ENCODE data around the gene LTBP3.

- TF ChIP-seq CTCF (conservative IDR thresholded peaks at IDR 0.05) (no peak), ZFX (IDR thresholded peaks at IDR 0.05) (no peak)
These were observed 60.8 kb downstream of the LTBP3 start for GRCh38 chr11:65497141-65498041.

Data from C4-2B (cell line).